ENCODE results near the gene PKHD1. TPM values are rescaled to one million over a fixed set of nuclear protein-coding genes. Genes with fewer than 3 reads are reported as not detected.

PKHD1 gene
- total RNA-seq, 1 experiment from 2014 or later: 0.09 TPM

DNA sequence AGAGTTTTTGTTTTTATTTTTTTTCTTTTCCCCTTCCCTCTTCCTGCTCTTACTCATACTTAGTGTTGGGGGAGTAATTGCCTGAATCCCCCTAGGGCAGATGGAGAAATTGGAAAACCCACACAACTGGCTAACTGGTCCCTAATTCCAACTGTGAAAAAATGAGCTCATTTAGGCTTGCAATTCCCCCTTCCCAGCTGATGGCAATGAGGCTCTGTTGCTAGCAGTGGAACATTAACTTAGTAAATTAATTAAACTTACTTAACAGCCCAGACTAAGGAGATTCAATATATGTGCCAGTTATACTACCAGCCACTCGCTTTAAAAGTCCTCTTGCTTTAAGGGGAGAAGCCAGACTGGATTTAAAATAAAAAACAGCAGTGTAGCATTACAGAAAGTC, 76.6 kb downstream of the PKHD1 start:
- H2BK120ac ChIP-seq (ENCODE audit: low read depth, low read length, poor library complexity, severe bottlenecking): no peak overlapping the region
- H2BK12ac ChIP-seq (ENCODE audit: insufficient read length, low read depth, low read length): no peak overlapping the region
- no peak overlapping the region for H3K4ac ChIP-seq (ENCODE audit: low read depth, low read length)
- WGBS (ENCODE audit: extremely low coverage, insufficient read length, low lambda C conversion rate): no CpG with 5 or more reads among the region's 1 CpG
- Mint-ChIP-seq H3K4me1 (no peaks in the 10 kb centered on the region), H3K4me3 (no peak overlapping the region), H3K9me3 (no peaks in the 10 kb centered on the region; a peak in 1 of 5 replicates), H3K36me3 (ENCODE audit: insufficient read depth in 1 of 3, low read depth in 3 of 3) (no peaks in the 10 kb centered on the region), H3K27ac (no peak overlapping the region), H3K27me3 (ENCODE audit: low read depth) (peaks cover 1% of the 10 kb centered on the region; the same call in 1 of the 2 replicates)
- no peak overlapping the region for H4K91ac ChIP-seq (ENCODE audit: insufficient read length, low read depth, low read length)
- no peaks in the 10 kb centered on the region for H3K9me3 ChIP-seq (ENCODE audit: control insufficient read depth, low read depth, low read length)
- H3K79me1 ChIP-seq (ENCODE audit: insufficient read depth, low read depth, low read length, poor library complexity, severe bottlenecking): no peaks in the 10 kb centered on the region
- H3K14ac ChIP-seq (ENCODE audit: insufficient read depth, low read length): no peak overlapping the region
- H3K4me1 ChIP-seq (ENCODE audit: insufficient read depth, low read length): no peaks in the 10 kb centered on the region
- no peak overlapping the region for H3K27ac ChIP-seq (ENCODE audit: insufficient read length, low read depth, low read length)
- TF ChIP-seq, protein P1, sequence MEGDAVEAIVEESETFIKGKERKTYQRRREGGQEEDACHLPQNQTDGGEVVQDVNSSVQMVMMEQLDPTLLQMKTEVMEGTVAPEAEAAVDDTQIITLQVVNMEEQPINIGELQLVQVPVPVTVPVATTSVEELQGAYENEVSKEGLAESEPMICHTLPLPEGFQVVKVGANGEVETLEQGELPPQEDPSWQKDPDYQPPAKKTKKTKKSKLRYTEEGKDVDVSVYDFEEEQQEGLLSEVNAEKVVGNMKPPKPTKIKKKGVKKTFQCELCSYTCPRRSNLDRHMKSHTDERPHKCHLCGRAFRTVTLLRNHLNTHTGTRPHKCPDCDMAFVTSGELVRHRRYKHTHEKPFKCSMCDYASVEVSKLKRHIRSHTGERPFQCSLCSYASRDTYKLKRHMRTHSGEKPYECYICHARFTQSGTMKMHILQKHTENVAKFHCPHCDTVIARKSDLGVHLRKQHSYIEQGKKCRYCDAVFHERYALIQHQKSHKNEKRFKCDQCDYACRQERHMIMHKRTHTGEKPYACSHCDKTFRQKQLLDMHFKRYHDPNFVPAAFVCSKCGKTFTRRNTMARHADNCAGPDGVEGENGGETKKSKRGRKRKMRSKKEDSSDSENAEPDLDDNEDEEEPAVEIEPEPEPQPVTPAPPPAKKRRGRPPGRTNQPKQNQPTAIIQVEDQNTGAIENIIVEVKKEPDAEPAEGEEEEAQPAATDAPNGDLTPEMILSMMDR (conservative IDR thresholded peaks at IDR 0.05): no peak
- H3K18ac ChIP-seq (ENCODE audit: insufficient read length, low read depth, low read length): no peak overlapping the region
- no peak overlapping the region for H2BK20ac ChIP-seq (ENCODE audit: low read depth, low read length, poor library complexity, severe bottlenecking)
- no peak overlapping the region for H4K5ac ChIP-seq (ENCODE audit: insufficient read length, low read depth, low read length)
- H3K27me3 ChIP-seq (ENCODE audit: insufficient read depth, low read length): no peaks in the 10 kb centered on the region
- no peak overlapping the region for H3K23ac ChIP-seq (ENCODE audit: insufficient read length, low read depth, low read length)
- H2BK15ac ChIP-seq (ENCODE audit: low read depth, low read length): no peak overlapping the region
- H4K20me1 ChIP-seq (ENCODE audit: control insufficient read depth, insufficient read depth, insufficient read length): no peaks in the 10 kb centered on the region
- no peak overlapping the region for H2AFZ ChIP-seq (ENCODE audit: low read length)
- H4K8ac ChIP-seq (replicated peaks; ENCODE audit: insufficient read length, low read depth, low read length): no peak overlapping the region
- no peaks in the 10 kb centered on the region for H3K79me2 ChIP-seq (ENCODE audit: insufficient read depth, low read length)
- no peak overlapping the region for H2AK5ac ChIP-seq (ENCODE audit: insufficient read length, low read length)
- H3K9ac ChIP-seq (ENCODE audit: extremely low read depth, insufficient read length, low read length): no peak overlapping the region
- DNase-seq: no peak
- H3K4me2 ChIP-seq (ENCODE audit: insufficient read depth, insufficient read length, low read length): no peak overlapping the region
- no peak overlapping the region for H3K56ac ChIP-seq (ENCODE audit: insufficient read length, low read depth, low read length)
- H3T11ph ChIP-seq (ENCODE audit: low read length): no peak overlapping the region
- no peaks in the 10 kb centered on the region for H3K23me2 ChIP-seq (ENCODE audit: insufficient read length, low read depth, low read length, poor library complexity, severe bottlenecking)
- H2BK5ac ChIP-seq (ENCODE audit: insufficient read length, low read length): no peak overlapping the region
